HCT116 (cell line): Measurements from ENCODE around the gene TMEM38A. TPM values are rescaled to one million over a fixed set of nuclear protein-coding genes. Genes with fewer than 3 reads are reported as not detected.

Experiments
- ATAC-seq: fragments of 200-7000 bp; cut with Tn5 transposase; 2 replicates; pipeline ENCODE4 v1.9.1; 2020; ENCODE audit warnings: mild to moderate bottlenecking, moderate library complexity
- BruUV-seq: library from RNA; stranded (reverse); fragments of 400-500 nt; replicated peaks from 2 replicates; lab custom pipeline; 2021; lab: Mats Ljungman, UMichigan
- CTCF ChIA-PET: fragments of 300-600 bp; sonication (Branson Sonifier 250); formaldehyde crosslinking; loops from one replicate; lab custom pipeline; 2021; ENCODE audit warnings: antibody characterized with exemption; lab: Charles Lee
- POLR2A ChIA-PET: fragments of 300-600, 350-600 bp; sonication (Branson Sonifier 250); formaldehyde crosslinking; loops from one replicate; lab custom pipeline; 2021; ENCODE audit warnings: antibody characterized with exemption; lab: Charles Lee
- RAD21 ChIA-PET, 2 experiments: fragments of 300-600 bp; sonication (Branson Sonifier 250); formaldehyde crosslinking; loops; one replicate each; lab custom pipeline; 2023; ENCODE audit warnings: low total read pairs in 2 of 2; ENCODE audit not compliant: uncharacterized antibody in 2 of 2, unreplicated experiment in 2 of 2, low non-redundant PET in 1 of 2; lab: Charles Lee
- DNase-seq: peaks from one replicate; pipeline ENCODE4 v3.0.0-alpha.2; 2010; ENCODE audit warnings: low read depth, low spot score
- H2AFZ ChIP-seq: fragments of 200-600 bp; shearing (Covaris generic), sonication (generic); 2 replicates; pipeline ENCODE4 v1.6.1; 2017; ENCODE audit warnings: low read depth, mixed run types, mixed read lengths, antibody characterized with exemption, low read length; ENCODE audit not compliant: poor library complexity, severe bottlenecking
- H3K27ac ChIP-seq: 2 replicates; pipeline ENCODE4 v1.5.1; 2012; ENCODE audit warnings: low read depth, low read length
- H3K27me3 ChIP-seq: fragments of 200-600 bp; sonication (generic); 2 replicates; pipeline ENCODE4 v1.6.1; 2016; ENCODE audit warnings: mixed run types, low read length, mixed read lengths; ENCODE audit not compliant: insufficient read depth
- H3K36me3 ChIP-seq, 2 experiments: fragments of 200-500 bp in 1 of 2; fragments of 200-600 bp in 1 of 2; sonication (Bioruptor generic) in 1 of 2; sonication (generic) in 1 of 2; 2 replicates each; pipeline versions ENCODE4 v1.5.1 to v1.6.1; 2014 to 2016; ENCODE audit warnings: low read length in 2 of 2, inconsistent platforms in 1 of 2, mixed read lengths in 1 of 2, mixed run types in 1 of 2; ENCODE audit not compliant: insufficient read depth in 2 of 2, control insufficient read depth in 1 of 2
- H3K4me1 ChIP-seq, 2 experiments: fragments of 200-600 bp in 1 of 2; sonication (generic) in 1 of 2; 2 replicates each; pipeline versions ENCODE4 v1.5.1 to v1.6.1; 2012 to 2017; ENCODE audit warnings: low read length in 2 of 2, inconsistent platforms in 1 of 2, mild to moderate bottlenecking in 1 of 2, mixed read lengths in 1 of 2, mixed run types in 1 of 2, moderate library complexity in 1 of 2; ENCODE audit not compliant: insufficient read depth in 2 of 2, control insufficient read depth in 1 of 2
- H3K4me2 ChIP-seq: fragments of 200-600 bp; sonication (generic); 2 replicates; pipeline ENCODE4 v1.6.1; 2017; ENCODE audit warnings: mixed run types, low read length, mixed read lengths
- H3K4me3 ChIP-seq, 2 experiments: fragments of 200-600 bp in 1 of 2; sonication (generic) in 1 of 2; replicated peaks in 1 of 2; 2 replicates each; pipeline ENCODE4 v1.5.1; 2011 to 2016; ENCODE audit warnings: low read length in 2 of 2, control low read depth in 1 of 2, low read depth in 1 of 2, mild to moderate bottlenecking in 1 of 2, mixed read lengths in 1 of 2, mixed run types in 1 of 2
- H3K79me2 ChIP-seq: fragments of 200-600 bp; sonication (generic); 2 replicates; pipeline ENCODE4 v1.6.1; 2017; ENCODE audit warnings: mild to moderate bottlenecking, mixed run types, low read length, moderate library complexity, mixed read lengths; ENCODE audit not compliant: insufficient read depth
- H3K9ac ChIP-seq: fragments of 200-600 bp; sonication (generic); 2 replicates; pipeline ENCODE4 v1.6.1; 2016; ENCODE audit warnings: low read length, mixed read lengths
- H3K9me2 ChIP-seq: fragments of 200-600 bp; sonication (generic), shearing (Covaris generic); 2 replicates; pipeline ENCODE4 v1.6.1; 2017; ENCODE audit warnings: mixed run types, mild to moderate bottlenecking, moderate library complexity; ENCODE audit not compliant: insufficient read depth
- H3K9me3 ChIP-seq, 2 experiments: fragments of 200-500 bp in 1 of 2; fragments of 200-600 bp in 1 of 2; sonication (Bioruptor generic) in 1 of 2; sonication (generic) in 1 of 2; 2 replicates each; pipeline ENCODE4 v1.6.1; 2014 to 2017; ENCODE audit warnings: low read length in 2 of 2, mixed read lengths in 2 of 2, inconsistent platforms in 1 of 2, low read depth in 1 of 2, mild to moderate bottlenecking in 1 of 2, mixed run types in 1 of 2, moderate library complexity in 1 of 2; ENCODE audit not compliant: control insufficient read depth in 1 of 2, insufficient read depth in 1 of 2
- H4K20me1 ChIP-seq: fragments of 200-600 bp; sonication (generic), shearing (Covaris generic); 2 replicates; pipeline ENCODE4 v1.6.1; 2017; ENCODE audit warnings: mixed run types, mild to moderate bottlenecking, moderate library complexity; ENCODE audit not compliant: insufficient read depth
- CEBPB ChIP-seq: IDR thresholded peaks from 2 replicates; pipeline ENCODE4 v1.6.1; 2012; ENCODE audit warnings: low read depth
- MAX ChIP-seq: IDR thresholded peaks from 2 replicates; pipeline ENCODE4 v1.6.1; 2012
- ZFX ChIP-seq: fragments of 450-650 bp; IDR thresholded peaks from 2 replicates; pipeline ENCODE4 v1.6.1; 2017
- intact Hi-C: fragments of 100-400 bp; cut with micrococcal nuclease; formaldehyde crosslinking; loops from 2 replicates; pipeline ENCODE4 v1.10.0; 2022
- total RNA-seq: library from RNA; stranded (reverse); gene quantifications from one replicate; pipeline ENCODE4 v1.2.1, GENCODE V29; 2021; ENCODE audit not compliant: unreplicated experiment

Gene TMEM38A
- total RNA-seq, 1 experiment from 2014 or later, result 9.0 TPM

- intact Hi-C loops, result no loop called here
- H3K9me2 ChIP-seq, result no peaks in the 10 kb centered on the region
- peaks cover 3 to 28% of the 10 kb centered on the region in 2 experiments; a peak in 2 of 4 replicates for H3K36me3 ChIP-seq
- RAD21 ChIA-PET, result no interaction called here
- CTCF ChIA-PET, result no interaction called here
- DNase-seq (no peak), ATAC-seq (no peak)
- BruUV-seq, result no TSS peak
- H3K9me3 ChIP-seq, result no peaks in the 10 kb centered on the region
- H3K4me2 ChIP-seq, result peak overlapping the region; percentile 84
- no peak overlapping the region for H2AFZ ChIP-seq
- H3K79me2 ChIP-seq, result peaks cover 55% of the 10 kb centered on the region
- H4K20me1 ChIP-seq, result peaks cover 11% of the 10 kb centered on the region; the same call in 1 of the 2 replicates
- no peaks in the 10 kb centered on the region for H3K27me3 ChIP-seq
- peaks cover 6 to 14% of the 10 kb centered on the region in 2 experiments for H3K4me1 ChIP-seq
- peak overlapping the region; percentile 63 for H3K27ac ChIP-seq
- peak overlapping the region; percentile 86 to 92 for H3K4me3 ChIP-seq
- TF ChIP-seq ZFX (peak; percentile 100), CEBPB (no peak)
- POLR2A ChIA-PET, result interaction anchor here (0.9 to 1.5 kb wide), 3 partner anchors 9 to 11 kb away, joined by 3 read pairs; no protein-coding TSS in a partner anchor
- H3K9ac ChIP-seq, result peak overlapping the region; percentile 93
Observed at GRCh38 chr19:16627193-16627927, 33.6 kb upstream of the TMEM38A start.

DNA sequence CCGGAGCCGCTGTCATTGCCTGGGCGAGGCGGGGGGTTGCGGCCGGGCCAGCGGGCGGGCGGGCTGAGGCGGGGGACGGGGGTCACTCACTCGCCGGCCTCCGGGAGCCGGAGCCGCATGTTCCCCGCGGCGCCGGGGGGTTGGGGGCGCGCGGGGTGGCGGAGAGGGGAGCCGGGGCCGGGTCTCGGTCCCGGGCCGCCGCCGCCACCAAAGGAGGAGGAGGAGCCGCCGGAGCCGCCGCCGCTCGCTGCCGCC is 33.1 kb upstream of the TMEM38A start:
- ChIA-PET RAD21 (no interaction called here), POLR2A (interaction anchor here (0.6 to 1.5 kb wide), 5 partner anchors 9 to 55 kb away, joined by 3 read pairs; no protein-coding TSS in a partner anchor), CTCF (no interaction called here)
- intact Hi-C loops, result no loop called here
- peaks cover 11% of the 10 kb centered on the region; the same call in 1 of the 2 replicates for H4K20me1 ChIP-seq
- peak overlapping the region; percentile 84 for H3K4me2 ChIP-seq
- no TSS peak for BruUV-seq
- peak overlapping the region; percentile 93 for H3K9ac ChIP-seq
- peaks cover 6 to 14% of the 10 kb centered on the region in 2 experiments for H3K4me1 ChIP-seq
- ATAC-seq (peak; percentile 8; the same call in 1 of the 2 replicates), DNase-seq (no peak)
- no peak overlapping the region for H2AFZ ChIP-seq
- no peaks in the 10 kb centered on the region for H3K27me3 ChIP-seq
- peak overlapping the region; percentile 86 to 92 for H3K4me3 ChIP-seq
- no peaks in the 10 kb centered on the region for H3K9me3 ChIP-seq
- peaks cover 6 to 28% of the 10 kb centered on the region in 2 experiments; a peak in 3 of 4 replicates for H3K36me3 ChIP-seq
- H3K9me2 ChIP-seq, result no peaks in the 10 kb centered on the region
- no peak for TF ChIP-seq MAX
- peaks cover 50% of the 10 kb centered on the region for H3K79me2 ChIP-seq
- peak overlapping the region; percentile 63; the same call in 1 of the 2 replicates for H3K27ac ChIP-seq
